ENCODE results near the gene OR10A6. TPM values are rescaled to one million over a fixed set of nuclear protein-coding genes. Genes with fewer than 3 reads are reported as not detected.

OR10A6 gene
- total and polyA plus RNA-seq, 2 donors (not counting 1 experiment from before 2014, with no cell fraction given) = under 0.01 to 0.06 TPM

- H2AFZ ChIP-seq (ENCODE audit: low read length) = no peak overlapping the region
- no peak overlapping the region for H3K4me2 ChIP-seq (ENCODE audit: extremely low read depth, insufficient read depth, low read length)
- H3K4me3 ChIP-seq (replicated peaks in 1 of 4; ENCODE audit: control extremely low read depth in 1 of 4, insufficient read depth in 1 of 4, low read depth in 3 of 4, low read length in 4 of 4) = no peak overlapping the region
- H4K20me1 ChIP-seq (ENCODE audit: control insufficient read depth, extremely low read depth, insufficient read depth, low read length) = no peaks in the 10 kb centered on the region
- H3K9me3 ChIP-seq (ENCODE audit: control insufficient read depth, insufficient read depth, low read depth, low read length) = no peaks in the 10 kb centered on the region
- no peak for TF ChIP-seq CTCF (conservative IDR thresholded peaks at IDR 0.05 in 1 of 2, IDR thresholded peaks at IDR 0.05 in 1 of 2; ENCODE audit: low read depth in 1 of 2, low read length in 2 of 2)
- no peak for TF ChIP-seq EZH2 (IDR thresholded peaks at IDR 0.05; ENCODE audit: low read length, missing control alignments)
- no peak overlapping the region for H3K9ac ChIP-seq (ENCODE audit: insufficient read depth, low read length)
- H3K4me1 ChIP-seq (ENCODE audit: control insufficient read depth, extremely low read depth, insufficient read depth, low read length) = peaks cover 11% of the 10 kb centered on the region
- no peak overlapping the region for H3K27ac ChIP-seq (ENCODE audit: insufficient read depth, low read length)
- peak in 1 of 2 donors; percentile 25 for DNase-seq (ENCODE audit: low read depth in 2 of 2)
- H3K79me2 ChIP-seq (ENCODE audit: control insufficient read depth, insufficient read depth, low read length) = no peaks in the 10 kb centered on the region
- H3K36me3 ChIP-seq (ENCODE audit: control insufficient read depth, insufficient read depth, low read length) = no peaks in the 10 kb centered on the region
- no peaks in the 10 kb centered on the region for H3K27me3 ChIP-seq (ENCODE audit: control insufficient read depth, insufficient read depth, low read length)
Measured at GRCh38 chr11:7974668-7975067, 43.6 kb upstream of the OR10A6 start.

DNA sequence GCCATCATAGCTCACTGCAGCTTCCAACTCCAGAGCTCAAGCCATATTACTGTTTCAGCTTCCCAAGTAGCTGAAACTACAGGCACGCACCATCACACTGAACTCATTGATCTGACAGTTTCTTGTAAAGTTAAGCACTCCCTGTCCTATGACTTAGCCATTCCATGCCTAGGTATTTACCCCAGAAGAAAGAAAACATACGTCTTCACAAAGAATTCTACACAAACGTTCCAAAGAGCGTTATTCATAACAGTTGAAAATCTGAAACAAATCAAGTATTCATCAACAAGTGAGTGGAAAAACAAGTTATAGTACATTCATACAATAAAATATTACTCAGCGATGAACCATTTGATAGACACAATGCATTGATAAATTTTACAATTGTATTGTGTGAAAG, 41.9 kb upstream of the OR10A6 start:
- Histone ChIP-seq H3K36me3 (ENCODE audit: control insufficient read depth, insufficient read depth, low read length) (no peaks in the 10 kb centered on the region), H3K27ac (ENCODE audit: insufficient read depth, low read length) (no peak overlapping the region), H4K20me1 (ENCODE audit: control insufficient read depth, extremely low read depth, insufficient read depth, low read length) (no peaks in the 10 kb centered on the region), H3K79me2 (ENCODE audit: control insufficient read depth, insufficient read depth, low read length) (no peaks in the 10 kb centered on the region), H3K9me3 (ENCODE audit: control insufficient read depth, insufficient read depth, low read depth, low read length) (no peaks in the 10 kb centered on the region), H2AFZ (ENCODE audit: low read length) (no peak overlapping the region), H3K27me3 (ENCODE audit: control insufficient read depth, insufficient read depth, low read length) (no peaks in the 10 kb centered on the region), H3K9ac (ENCODE audit: insufficient read depth, low read length) (no peak overlapping the region), H3K4me2 (ENCODE audit: extremely low read depth, insufficient read depth, low read length) (no peak overlapping the region), H3K4me3 (replicated peaks in 1 of 4; ENCODE audit: control extremely low read depth in 1 of 4, insufficient read depth in 1 of 4, low read depth in 3 of 4, low read length in 4 of 4) (no peak overlapping the region), H3K4me1 (ENCODE audit: control insufficient read depth, extremely low read depth, insufficient read depth, low read length) (peaks cover 7% of the 10 kb centered on the region)
- TF ChIP-seq CTCF (conservative IDR thresholded peaks at IDR 0.05 in 1 of 2, IDR thresholded peaks at IDR 0.05 in 1 of 2; ENCODE audit: low read depth in 1 of 2, low read length in 2 of 2) (no peak), EZH2 (IDR thresholded peaks at IDR 0.05; ENCODE audit: low read length, missing control alignments) (no peak)
- DNase-seq (ENCODE audit: low read depth in 2 of 2) = peak in 1 of 2 donors; percentile 29

DNA sequence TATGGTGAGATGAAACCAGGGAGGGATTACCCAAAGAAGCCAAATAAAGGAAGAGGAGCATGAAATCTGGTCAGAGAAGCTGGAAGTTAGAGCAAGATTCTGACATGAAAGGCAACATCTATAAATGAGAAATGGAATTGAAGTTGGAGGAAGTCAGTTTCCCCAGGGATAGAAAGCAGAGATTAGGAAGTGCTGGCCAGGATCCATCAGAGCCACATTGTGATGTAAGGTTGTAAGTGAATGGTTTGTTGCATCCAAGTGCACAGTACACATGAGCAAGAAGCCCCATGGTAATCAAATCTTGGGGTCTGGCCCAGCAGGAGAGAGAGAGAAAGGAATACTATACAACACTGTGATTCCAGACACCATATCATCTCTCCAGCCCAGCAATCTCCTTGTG, 40.8 kb upstream of the OR10A6 start:
- Histone ChIP-seq H3K27ac (ENCODE audit: insufficient read depth, low read length) (no peak overlapping the region), H3K4me2 (ENCODE audit: extremely low read depth, insufficient read depth, low read length) (no peak overlapping the region)

More for the DNA sequence above, 40.8 kb upstream of the OR10A6 start:
- H3K4me3 ChIP-seq (replicated peaks in 1 of 4; ENCODE audit: control extremely low read depth in 1 of 4, insufficient read depth in 1 of 4, low read depth in 3 of 4, low read length in 4 of 4) = no peak overlapping the region
- H3K9me3 ChIP-seq (ENCODE audit: control insufficient read depth, insufficient read depth, low read depth, low read length) = no peaks in the 10 kb centered on the region
- peaks cover 10% of the 10 kb centered on the region for H3K4me1 ChIP-seq (ENCODE audit: control insufficient read depth, extremely low read depth, insufficient read depth, low read length)
- no peak overlapping the region for H2AFZ ChIP-seq (ENCODE audit: low read length)
- H3K79me2 ChIP-seq (ENCODE audit: control insufficient read depth, insufficient read depth, low read length) = no peaks in the 10 kb centered on the region
- no peaks in the 10 kb centered on the region for H3K36me3 ChIP-seq (ENCODE audit: control insufficient read depth, insufficient read depth, low read length)
- no peaks in the 10 kb centered on the region for H4K20me1 ChIP-seq (ENCODE audit: control insufficient read depth, extremely low read depth, insufficient read depth, low read length)
- H3K9ac ChIP-seq (ENCODE audit: insufficient read depth, low read length) = no peak overlapping the region
- DNase-seq (ENCODE audit: low read depth in 2 of 2) = no peak
- TF ChIP-seq CTCF (conservative IDR thresholded peaks at IDR 0.05 in 1 of 2, IDR thresholded peaks at IDR 0.05 in 1 of 2; ENCODE audit: low read depth in 1 of 2, low read length in 2 of 2) (no peak), EZH2 (IDR thresholded peaks at IDR 0.05; ENCODE audit: low read length, missing control alignments) (no peak)
- H3K27me3 ChIP-seq (ENCODE audit: control insufficient read depth, insufficient read depth, low read length) = no peaks in the 10 kb centered on the region

Data from fibroblast of lung (primary cell).